ENCODE measurements around the gene ATXN1. TPM values are rescaled to one million over a fixed set of nuclear protein-coding genes. Genes with fewer than 3 reads are reported as not detected.
A peak's percentile ranks its signal among the peaks of the same experiment; 100 is the strongest.
"Not testable (repeated sequence)": the region's sequence is repeated elsewhere in the genome, so short reads cannot be mapped to it uniquely, and the experiment has no call there.

ATXN1 gene
- total RNA-seq, 1 experiment from 2014 or later, result 10.4 TPM

DNA sequence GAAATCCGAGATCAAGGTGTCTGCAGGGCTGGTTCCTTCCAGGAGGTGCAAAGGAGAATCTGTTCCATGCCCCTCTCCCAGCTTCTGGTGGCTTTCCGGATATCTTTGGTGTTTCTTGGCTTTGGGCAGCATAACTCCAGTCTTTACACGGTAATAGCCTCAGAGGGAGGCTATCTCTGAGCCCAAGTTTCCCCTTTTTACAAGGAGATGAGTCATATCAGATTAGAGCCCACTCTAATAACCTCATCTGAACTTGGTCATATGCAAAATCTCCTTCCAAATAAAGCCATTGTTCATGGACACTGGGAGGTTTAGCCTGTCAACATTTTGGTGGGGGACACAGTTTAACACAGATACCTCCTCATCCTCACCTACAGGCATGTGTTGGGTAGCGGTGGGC lies 213.7 kb downstream of the ATXN1 start:
- DNase-seq (ENCODE audit: low read depth), result no peak

DNA sequence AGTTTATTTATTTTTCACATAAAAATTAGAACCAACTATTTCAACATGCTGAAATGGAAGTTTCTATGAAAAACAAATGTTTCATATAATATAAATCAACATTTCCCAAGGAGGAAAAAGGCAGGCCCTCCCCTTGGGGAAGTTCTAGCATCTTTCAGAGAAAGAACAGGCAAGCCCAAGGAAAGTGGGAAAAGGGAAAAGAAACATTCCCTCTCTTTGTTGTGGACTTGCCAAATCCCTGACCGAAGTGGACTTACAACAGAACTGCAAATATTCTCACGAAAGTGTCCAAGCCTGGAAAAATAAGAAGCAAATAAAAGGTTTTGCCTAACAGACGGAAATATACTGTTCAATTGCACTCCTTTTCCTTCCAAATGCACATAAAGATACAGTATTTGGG lies 214.4 kb downstream of the ATXN1 start:
- no peak for DNase-seq (ENCODE audit: low read depth)

DNA sequence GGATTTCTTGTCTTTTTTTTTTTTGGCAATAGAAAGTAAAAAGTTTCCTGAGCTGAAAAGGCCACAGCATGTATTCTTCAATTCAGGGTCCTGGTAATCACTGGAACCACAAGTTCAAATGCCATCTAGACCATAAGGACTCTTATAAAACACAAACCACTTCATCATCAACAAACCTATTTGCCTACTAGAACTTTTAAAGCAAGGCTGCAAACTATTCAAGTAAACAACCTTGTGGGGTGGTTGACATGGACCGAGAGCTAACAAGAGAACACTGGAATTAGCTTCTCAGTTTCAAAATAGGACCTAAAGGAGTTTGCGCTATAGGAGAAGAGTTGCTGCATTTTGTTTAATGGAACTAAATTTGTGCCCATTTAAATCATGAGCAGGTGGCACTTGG lies 215.9 kb downstream of the ATXN1 start:
- DNase-seq (ENCODE audit: low read depth), result no peak

DNA sequence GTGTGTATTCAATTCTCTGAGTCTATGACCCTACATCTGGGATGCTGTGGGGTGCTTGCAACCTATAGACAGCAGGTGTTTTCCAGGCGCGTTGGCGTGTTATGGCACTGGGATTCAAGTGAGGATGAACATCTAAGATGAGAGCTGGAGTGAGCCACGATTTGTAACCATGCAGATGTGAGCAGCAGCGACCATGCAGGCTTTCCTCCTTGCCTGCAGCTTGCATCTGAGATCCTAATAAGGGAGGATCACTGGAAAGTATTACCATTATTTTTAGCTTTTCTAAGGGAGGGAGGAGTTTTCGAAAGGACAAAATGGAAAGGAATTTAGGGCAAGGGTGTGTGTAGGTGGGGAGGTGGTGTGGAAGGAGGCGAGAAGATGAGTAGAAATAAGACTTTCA lies 216.7 kb downstream of the ATXN1 start:
- no peak for DNase-seq (ENCODE audit: low read depth)

DNA sequence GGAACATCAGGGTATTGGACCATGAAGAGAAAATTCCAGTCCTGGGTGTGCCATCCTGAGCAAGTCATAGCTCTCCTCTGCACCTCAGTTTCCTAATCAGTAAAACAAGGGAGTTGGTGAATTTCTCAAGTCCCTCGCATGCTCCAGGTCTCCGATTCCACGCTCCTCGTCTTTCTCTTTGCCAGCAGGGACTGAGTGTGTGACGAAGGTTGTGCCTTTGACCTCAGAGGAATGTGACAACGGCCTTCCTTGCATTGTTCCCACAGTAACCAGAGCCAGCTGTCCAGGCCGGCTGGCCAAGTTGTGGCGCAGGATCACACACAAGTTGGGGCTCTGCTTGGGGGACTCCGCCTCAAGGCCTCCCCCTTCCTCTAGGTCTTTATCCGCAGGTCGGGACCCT lies 217.3 kb downstream of the ATXN1 start:
- DNase-seq (ENCODE audit: low read depth), result no peak

DNA sequence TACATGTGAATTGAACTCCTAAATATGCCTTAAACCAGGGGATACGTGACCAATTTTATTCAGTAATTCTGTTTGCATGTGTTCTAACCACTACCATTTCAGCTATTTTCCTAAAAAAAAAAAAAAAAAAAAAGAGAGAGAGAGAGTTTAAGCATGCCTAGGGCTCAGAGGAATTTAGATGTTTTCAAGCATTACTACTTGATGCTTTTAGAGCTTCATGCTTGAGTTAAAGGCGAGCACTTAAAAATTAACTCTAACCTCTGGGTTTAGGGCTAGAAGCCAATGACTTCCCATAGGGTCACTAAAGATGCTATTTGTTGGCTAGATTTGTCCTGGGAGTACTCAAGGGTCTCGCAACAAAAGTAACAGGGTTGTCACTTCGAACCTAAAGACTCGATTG lies 217.7 kb downstream of the ATXN1 start:
- DNase-seq (ENCODE audit: low read depth), result no peak

DNA sequence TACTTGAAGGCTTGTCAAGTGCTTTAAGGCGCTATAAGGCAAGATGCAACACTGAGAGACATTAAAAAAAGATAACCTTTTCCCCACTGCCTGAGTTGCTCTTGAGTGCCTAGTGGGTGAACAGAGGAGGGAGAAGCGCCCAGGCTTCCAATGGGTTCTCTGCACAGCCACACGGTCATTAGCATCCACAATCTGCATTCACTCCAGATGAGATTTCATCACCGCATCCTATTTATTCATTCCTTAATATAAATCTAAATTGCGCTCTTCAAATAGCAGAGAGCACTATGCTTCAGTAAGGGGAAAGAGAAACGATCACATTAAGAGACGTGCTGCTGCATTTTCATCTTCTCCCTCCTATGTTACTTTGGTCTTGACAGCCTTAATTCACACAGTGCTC lies 219.2 kb downstream of the ATXN1 start:
- DNase-seq (ENCODE audit: low read depth), result no peak

DNA sequence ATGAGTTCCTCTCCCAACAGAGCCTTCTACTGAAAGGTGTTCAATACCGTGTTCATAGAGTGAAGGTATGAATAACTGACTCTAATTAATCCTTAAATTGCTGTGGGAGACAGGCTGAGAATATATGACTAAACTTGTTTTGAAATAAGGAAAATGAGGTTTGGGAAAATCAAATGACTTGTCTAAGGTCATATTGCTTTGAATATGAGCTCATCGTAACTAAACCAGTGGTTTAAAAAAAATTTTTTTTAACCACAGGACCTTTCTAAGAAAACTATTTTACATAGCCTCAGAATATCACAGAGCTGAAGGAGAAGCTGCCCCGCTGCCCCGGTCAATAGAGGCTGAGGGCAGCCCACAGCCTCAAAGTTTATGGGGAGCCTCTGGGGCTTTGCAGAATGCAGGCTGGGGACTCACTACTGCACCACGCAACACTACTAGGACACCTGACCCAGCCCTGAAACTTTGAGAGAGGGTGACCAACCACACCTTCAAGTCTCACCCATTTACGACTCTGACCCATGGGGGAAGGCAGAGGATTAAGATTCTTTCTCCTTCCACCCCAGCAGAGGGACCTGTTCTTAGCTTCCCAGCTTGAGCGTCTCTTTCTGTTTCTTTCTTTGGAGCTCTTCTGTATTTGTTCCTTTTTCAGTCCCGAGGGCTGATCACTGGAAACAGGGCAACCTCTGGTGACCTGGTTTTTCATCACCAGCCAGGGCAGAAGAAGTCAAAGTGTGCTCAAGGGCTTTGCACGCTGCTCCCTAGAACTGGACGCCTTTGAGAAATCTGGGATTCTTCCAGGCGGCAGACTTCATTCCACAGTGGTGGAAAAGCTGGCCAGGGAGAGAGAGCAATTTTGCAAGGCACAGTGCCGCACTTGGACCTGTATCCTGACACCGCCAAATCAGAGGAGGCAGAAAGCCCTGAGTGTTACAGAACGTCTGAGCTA lies 220.2 kb downstream of the ATXN1 start:
- no peak for DNase-seq (ENCODE audit: low read depth)

DNA sequence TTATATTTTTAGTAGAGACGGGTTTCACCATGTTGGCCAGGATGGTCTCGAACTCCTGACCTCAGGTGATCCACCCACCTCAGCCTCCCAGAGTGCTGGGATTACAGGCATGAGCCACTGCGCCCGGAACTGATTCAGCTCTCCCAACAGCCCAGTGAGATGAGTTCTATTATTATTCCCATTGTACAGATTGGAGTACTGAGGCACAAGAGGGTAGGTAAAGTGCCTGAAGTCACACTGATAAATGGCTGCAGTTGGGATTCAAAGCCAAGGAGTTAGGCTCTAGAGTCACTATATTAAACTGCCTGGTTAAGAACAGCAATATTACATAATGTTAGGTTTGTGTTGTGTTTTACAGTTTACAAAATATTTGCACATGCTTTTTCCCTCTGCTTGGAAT lies 220.9 kb downstream of the ATXN1 start:
- not testable (repeated sequence) for DNase-seq (ENCODE audit: low read depth)

DNA sequence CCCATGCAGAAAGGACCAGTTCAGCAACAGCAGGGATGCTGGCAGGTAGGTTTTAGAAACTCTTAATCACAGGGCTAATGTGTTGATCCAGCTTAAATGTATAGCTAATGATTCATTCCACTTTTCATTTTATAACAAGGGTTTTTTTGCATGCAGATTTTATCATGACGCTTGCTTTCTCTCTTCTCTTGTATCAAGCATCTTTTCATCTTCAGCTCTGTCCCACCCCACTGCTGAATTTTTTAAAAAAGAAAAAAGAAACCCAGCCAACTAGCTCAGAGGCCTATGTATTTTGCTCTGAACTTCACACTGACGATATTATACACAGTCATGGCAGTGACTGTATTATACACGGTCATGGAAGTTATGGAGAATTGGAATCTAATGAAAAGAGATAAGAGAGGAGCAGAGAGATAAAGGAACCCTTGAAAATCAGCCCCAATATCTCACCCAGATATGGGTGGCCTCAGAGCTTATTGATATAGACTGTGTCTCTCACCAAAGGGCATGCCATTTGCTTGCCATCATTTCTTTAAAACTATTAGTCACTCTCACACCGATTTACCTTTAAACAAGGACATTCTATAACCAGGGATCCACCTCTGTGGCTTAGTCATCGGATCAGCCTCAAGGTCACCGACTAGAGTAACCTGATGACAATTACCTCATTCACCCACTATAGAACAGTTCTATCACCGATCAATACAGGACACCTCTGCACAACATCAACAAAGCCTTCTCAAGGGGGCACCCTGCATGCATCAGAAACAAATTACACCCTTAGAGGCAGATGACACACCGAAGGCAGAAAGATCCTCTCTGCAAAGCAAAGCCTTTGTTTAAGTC lies 222.0 kb downstream of the ATXN1 start:
- DNase-seq (ENCODE audit: low read depth), result no peak

DNA sequence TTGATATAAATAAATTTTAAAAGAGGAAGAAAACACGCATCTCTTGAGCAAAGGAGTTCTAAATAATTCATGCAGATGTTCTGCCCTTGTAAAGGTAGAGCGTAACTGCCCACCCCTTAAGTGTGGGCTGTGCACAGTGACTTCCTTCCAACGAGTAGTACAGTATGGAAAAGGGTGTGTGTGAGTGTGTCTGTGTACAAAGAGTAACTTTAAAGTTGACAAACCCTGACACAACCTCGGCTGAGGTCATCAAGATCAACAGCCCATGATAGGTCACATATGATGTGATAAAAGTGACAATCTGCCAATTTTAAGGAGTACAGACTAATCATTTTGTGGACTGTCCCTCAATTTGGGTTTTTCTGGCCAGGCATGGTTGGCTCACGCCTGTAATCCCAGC lies 225.7 kb downstream of the ATXN1 start:
- no peak for DNase-seq (ENCODE audit: low read depth)

DNA sequence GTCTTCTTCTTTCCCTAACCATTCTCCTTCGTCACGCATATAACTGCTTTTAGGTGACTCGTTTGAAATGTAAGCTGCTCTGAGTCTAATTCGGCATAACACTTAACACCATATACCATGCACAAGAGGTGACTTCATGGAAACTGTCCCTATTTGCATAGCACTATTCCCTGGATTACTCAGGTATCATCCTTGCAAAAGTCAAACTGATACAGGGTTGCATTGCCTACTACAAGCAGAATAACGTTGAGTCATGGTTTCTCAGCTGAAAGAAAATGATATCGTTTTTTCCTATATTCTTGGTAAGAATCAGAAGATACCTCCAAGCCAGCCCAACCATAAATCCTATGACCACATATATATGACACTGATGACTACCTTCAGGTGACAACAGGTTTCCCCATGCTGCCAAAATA lies 227.5 kb downstream of the ATXN1 start:
- DNase-seq (ENCODE audit: low read depth), result no peak

DNA sequence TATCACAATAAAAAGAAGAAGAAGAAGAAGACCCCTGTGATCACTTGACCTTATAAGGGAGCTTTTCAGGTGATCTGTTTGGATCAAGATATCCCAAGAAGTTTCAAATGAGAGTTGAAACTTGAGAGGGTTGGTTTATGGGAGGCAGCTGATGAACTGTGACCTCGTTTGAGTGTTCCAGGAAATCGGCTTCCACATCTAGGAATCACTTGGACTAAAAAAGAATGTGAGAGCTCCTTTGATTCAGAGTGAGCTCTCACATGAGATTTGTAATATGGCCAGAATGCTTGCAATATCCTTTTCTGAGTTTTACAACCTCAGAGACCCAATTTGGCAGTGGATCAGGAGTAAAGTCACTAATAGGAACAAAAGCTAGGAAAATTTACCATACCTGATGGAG lies 228.1 kb downstream of the ATXN1 start:
- no peak for DNase-seq (ENCODE audit: low read depth)

DNA sequence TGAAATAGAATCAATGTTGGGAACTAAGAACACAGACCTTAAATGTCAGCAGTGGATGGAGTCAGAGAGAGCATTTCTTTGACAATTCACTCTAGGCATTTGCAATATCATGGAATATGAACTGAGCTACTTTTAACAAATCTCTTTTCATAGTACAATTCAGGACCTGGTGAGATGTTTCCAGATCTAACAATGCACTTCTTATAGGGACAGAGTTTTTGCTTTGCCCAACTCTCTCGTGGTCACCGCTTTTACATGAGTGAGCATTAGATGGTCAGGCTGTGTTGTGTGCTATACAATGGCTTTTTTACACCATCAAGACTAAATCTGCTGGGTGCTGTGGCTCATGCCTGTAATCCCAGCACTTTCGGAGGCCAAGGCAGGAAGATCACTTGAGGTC lies 233.6 kb downstream of the ATXN1 start:
- DNase-seq (ENCODE audit: low read depth), result no peak

DNA sequence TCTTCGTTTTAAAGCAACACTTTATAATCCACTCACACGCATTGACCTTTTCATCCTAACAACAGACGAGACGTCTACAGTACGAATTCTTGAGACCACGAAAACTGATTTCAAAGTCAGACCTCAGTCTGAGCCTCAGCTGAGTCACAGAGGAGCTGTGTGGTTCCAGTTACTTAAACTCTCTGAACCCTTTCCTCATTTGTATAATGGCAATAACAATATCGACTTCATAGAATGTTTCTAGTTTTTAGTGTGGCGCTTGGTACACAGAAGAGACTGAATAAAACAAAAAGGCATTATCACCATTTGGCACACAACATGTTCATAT lies 236.9 kb downstream of the ATXN1 start:
- peak; percentile 29 for DNase-seq (ENCODE audit: low read depth)

DNA sequence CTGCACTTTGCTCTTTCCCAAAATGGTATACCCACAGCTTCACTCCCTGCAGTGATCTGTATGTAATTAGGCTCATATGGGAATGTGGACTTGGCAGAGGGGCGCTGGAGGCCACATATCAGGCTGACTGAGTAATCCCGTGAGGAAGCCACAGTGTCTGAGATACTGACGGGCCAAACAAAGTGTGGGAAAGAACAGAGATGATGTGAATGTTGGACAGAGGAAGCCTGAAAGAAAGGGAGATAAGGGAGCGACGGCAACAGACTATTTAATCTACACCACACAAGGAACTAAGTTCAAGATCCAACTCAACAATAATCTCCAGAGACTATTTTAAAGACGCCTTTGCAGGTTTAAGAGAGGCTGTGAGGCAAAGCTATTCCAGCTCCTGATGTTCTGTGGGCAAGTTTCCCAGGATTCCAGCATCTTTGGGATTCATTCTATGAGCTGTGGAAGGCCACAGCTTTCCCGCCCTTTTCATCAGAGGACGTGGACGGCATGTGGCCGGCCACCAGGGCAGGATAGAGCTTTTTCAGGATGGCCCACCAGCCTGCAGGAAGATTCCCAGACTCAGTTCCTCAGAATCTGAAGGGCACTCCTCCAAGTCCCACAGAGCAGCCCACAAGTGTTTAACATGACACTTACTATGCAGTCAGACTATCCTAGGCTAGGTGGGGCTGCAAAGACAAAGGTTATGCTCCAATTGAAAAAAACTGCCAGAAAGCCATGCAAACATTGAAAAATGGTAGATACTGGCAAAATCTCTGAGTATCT lies 237.5 kb downstream of the ATXN1 start:
- peak; percentile 19 for DNase-seq (ENCODE audit: low read depth)

DNA sequence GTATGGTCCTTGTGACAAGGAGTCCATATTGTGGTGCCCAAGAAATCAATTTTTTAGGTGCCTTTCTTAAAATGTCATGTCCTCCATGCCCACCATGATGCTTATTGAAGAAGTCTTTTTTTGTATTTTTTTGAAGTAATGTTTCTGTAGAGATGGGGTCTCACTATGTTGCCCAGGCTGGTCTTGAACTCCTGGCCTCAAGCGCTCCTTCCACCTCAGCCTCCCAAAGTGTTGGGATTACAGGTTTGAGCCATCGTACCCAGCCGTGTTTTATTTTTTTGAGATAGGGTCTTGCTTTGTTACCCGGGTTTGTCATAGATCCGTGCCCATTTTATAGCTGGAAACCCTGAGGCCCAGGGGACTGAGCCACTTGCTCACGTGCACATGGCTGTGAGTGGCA lies 238.3 kb downstream of the ATXN1 start:
- no peak for DNase-seq (ENCODE audit: low read depth)

DNA sequence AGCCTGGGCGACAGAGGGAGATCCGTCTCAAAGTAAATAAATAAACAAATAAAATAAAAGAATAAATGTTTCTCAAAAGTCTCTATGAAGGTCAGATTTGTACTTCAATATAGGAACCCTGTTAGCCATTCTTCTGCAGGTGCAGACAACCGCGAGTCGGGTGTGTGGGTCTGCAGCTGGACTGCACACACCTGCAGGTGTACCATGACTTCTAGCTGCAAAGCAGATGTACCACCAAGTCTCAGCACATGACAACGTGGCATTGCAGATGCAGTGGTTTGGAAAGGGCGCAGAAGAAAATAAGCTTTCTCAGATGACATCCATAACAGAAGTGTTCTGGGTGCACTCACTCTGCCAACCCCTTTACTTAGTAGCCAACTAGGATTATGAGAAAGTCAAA lies 239.7 kb downstream of the ATXN1 start:
- no peak for DNase-seq (ENCODE audit: low read depth)

DNA sequence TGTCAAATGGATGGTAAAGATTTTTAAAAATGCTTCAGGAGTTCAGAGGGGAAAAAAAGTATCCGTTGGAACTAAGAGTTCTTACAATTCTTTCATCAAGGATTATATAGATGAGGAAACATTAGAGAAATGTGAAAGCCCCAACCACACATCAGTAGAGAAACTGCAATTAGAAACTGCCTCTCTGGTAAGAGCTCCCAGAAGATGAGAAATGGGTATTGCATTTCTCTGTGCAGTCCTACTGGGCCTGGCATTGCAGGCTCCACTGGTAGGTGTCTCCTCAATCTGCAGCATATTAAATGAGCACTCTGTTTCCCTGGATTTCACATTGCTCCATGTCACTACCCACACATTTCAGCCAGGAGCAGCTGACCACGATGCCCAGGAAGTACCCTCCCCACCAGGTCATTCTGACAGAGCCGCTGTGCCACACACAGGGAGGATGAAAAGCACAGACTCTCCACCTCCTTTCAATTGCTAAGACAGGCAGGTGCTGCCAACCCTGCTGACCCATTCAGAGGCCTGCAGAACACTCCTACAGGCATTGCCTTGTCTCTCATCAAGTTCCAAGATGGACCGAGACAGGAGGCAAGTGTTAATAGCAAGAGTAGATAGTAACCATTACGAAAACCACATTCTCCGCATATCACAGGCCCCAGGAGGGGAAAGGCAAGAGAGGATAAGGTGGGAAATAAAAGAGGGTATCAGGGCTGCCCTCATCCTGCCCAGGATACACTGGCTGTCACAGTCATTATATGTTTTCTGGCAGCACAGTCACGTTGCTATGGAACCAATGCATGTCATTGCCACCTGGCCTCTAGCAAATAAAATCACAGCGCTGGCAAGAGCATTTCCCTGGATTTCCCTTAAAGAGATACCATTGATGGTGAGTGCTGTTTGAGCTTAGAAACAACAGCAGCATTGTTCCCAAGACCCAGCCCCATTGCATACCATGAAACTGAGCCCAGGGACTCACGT lies 241.7 kb downstream of the ATXN1 start:
- peak; percentile 23 for DNase-seq (ENCODE audit: low read depth)

DNA sequence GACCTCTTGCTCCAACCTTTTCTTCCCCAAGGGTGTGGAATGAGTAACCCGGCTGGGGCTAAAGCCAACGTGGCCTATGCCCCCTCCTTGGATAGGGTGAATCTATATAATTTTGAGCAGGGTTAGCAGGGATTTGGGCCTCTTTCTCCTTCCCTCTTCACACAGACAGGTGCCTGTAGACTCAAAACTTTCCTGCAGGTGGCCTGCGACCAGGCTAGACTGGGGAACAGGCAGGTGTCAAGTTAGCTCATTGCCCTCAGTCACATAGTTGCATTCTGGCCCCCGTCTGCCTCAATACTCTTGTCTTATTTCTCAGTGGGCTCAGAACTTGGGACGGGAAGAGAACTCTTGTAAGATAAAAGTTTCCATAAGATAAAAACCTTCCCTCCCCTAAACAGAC lies 243.0 kb downstream of the ATXN1 start:
- no peak for DNase-seq (ENCODE audit: low read depth)

DNA sequence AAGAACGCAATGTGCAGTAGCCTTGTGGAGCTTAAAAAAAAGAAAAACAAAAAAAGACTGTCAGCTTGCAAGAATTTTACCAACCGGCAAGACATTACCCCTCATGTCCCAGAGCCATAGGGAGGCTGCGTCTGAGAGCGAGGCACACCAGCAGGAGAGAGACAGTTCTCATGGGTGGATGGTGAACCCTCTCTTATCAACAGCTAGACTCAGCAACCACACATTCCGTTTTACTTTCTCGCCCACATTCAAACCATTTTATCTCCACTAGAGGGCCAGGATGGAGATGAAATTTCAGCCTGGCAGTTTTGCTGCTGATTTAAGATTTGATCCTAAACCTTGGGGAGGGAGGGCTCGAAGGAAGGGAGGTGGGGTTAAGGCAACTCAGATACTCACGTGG lies 247.0 kb downstream of the ATXN1 start:
- DNase-seq (ENCODE audit: low read depth), result peak; percentile 57

Measured in HT1080 (cell line).